Activated CD8-positive, alpha-beta memory T cell treated with anti-CD3 and anti-CD28 coated beads, Interleukin-2, amount 50 U/mL, for 48 hours (primary cell): ENCODE measurements around the gene ZGPAT.
A peak's percentile ranks its signal among the peaks of the same experiment; 100 is the strongest.

ENCODE experiments used
- DNase-seq: peaks from one replicate; pipeline ENCODE4 v3.0.0-alpha.2; 2020

The ZGPAT gene

GRCh38 chr20:63745424-63745805 lies 37.6 kb downstream of the ZGPAT start:
- no peak for DNase-seq

- DNase-seq = no peak
Measured at GRCh38 chr20:63745961-63746731, 38.3 kb downstream of the ZGPAT start.

DNA sequence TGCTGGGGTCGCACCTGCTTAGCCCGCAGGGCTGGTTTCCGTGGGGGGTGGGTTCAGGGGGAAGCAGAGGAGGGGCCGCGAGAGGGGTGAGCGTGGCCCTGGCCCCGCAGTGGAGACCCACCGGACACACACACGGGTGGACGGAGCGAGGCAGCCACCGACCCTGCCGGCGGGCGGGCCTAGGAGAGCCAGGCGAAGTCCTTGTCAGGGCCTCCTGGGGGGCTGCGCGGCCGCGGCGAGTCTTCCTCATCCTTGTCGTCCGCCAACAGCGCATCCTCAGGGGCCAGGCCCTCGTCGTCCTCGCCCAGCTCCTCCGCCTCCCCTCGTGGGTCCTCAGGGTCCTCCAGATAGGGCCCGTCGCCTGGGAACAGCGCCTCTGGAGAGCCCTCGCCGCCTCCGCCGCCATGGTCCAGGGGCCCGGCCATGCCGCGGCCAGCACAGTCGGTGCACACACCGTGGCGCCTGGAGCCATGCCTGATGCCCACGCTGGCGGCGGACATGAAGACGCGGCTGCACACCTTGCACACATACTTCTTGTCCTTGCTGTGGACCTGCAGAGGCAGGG lies 39.0 kb downstream of the ZGPAT start:
- no peak for DNase-seq

- no peak for DNase-seq
Measured at GRCh38 chr20:63747622-63748069, 39.8 kb downstream of the ZGPAT start.

GRCh38 chr20:63748070-63748933 lies 40.5 kb downstream of the ZGPAT start:
- DNase-seq = no peak

DNA sequence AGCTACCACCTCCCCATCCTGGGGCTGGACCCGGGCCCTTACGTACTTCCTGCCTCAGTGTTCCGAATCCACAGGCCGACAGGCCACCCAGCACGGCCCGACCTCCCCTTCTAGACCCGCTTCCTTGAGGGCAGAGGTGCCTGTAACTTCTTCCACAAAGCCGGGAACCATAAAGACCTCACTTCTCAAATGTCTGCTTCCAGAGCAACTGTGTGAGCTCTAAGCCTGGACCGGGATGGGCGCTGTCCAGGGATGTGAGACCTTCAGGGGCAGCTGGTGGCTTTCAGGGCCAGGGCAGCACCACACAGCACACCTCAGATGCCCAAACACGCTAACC lies 41.1 kb downstream of the ZGPAT start:
- no peak for DNase-seq

DNA sequence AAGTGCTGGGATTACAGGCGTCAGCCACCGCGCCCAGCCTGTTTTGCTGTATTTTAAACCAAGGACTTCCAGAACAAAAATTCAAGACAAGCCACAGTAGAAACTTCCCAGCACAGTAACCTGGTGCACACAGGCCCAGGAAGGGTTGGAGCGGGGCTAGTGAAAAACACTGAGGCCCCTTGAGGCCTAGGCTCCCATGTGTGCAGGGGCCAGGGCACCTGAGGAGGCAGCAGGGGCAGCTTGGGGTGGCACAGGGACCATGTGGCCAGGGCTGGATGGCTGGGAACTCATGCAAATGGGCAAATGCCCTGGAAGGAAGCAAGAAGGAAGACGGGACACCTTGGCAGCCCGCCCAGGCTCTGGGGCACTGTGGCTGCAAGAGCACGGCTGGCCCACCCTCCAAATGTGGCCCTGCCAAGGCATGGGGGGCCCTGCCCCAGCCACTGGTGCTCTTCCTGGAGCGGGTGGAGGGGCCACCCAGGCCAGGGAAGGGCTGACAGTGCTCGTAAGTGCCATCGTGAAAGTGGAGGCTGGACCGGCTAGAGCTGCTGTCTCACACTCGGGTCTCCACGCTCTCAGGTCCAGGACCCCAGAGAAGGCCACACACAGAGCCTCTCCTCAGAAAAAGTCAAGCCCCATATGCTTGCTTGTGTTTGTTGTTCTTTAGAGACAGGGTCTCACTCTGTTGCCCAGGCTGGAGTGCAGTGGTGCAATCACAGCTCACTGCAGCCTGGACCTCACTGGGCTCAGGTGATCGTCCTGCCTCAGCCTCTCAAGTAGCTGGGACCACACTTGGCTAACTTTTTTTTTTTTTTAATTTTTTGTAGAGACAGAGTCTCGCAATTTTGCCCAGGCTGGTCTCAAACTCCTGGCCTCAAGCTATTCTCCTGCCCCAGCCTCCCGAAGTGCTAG lies 42.0 kb downstream of the ZGPAT start:
- no peak for DNase-seq

- DNase-seq = peak; percentile 81
Measured at GRCh38 chr20:63750807-63751470, 43.1 kb downstream of the ZGPAT start.

DNA sequence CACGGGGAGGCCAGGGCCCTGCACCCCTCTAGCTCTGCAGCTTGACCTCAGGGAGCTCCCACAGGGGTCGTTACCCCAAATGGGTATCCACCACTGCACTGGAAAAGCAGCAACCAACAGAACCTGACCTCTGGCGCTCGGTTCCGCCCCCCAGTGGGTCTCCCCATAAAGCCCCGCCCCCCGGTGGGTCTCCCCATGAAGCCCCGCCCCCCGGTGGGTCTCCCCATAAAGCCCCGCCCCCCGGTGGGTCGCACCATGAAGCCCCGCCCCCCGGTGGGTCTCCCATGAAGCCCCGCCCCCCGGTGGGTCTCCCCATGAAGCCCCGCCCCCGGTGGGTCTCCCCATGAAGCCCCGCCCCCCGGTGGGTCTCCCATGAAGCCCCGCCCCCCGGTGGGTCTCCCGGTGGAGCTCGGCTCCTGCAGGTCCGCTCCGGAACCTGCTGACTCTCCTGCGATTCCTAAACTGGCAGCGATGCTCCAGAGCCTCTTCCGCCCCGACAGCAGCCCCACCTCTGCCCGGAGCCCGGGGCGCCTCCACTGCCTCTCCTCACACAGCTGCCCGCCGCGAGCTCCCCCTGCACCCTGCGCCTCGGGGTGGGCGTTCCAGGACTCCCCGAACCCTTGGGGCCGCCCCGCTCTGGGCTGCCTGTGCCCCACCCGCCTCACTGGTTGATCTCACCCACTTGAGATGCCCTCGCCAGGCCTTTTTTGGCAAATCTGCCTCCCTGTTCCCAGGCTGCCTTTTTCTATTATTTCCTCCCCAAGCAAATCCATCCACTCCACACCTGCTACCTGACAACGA lies 43.8 kb downstream of the ZGPAT start:
- DNase-seq = no peak

- DNase-seq = no peak
Measured at GRCh38 chr20:63752411-63753101, 44.7 kb downstream of the ZGPAT start.

GRCh38 chr20:63753381-63753780 lies 45.5 kb downstream of the ZGPAT start:
- DNase-seq = no peak

DNA sequence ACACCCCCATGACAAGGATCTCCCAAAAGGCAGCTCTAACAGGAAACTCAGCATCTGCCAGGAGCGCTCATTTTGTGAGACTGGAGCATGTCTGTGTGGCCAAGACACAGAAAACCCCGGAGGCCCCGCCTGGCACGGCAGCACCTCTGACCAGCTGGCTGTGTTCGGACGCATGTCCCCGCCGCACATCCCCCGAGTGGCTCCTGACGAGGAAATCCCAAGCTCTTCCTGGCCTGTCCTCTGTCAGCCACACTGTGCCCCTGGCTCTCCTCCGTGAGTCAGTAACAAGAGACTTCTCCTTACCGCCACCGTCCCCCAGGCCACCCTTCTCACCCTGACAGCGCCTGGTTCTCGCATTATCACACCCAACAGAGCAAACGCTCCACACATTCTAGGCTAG lies 46.2 kb downstream of the ZGPAT start:
- DNase-seq = no peak

GRCh38 chr20:63755933-63756647 lies 48.3 kb downstream of the ZGPAT start:
- DNase-seq = no peak

DNA sequence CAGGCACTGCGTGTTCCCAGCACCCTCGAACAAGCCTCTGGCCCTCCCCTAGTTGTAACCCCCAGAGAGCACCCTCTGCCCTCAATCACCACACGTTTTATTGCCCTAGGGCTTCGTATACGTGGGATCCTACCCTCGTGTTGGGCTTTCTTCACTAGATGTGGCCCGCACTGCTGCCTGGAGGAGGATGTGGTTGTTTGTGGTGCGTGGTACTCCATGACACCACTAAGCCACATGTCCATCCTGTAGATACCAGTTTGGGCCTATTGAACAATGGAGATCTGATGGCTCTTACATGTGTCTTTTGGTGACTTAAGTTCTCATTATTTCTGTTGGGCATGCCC lies 48.8 kb downstream of the ZGPAT start:
- DNase-seq = no peak

DNA sequence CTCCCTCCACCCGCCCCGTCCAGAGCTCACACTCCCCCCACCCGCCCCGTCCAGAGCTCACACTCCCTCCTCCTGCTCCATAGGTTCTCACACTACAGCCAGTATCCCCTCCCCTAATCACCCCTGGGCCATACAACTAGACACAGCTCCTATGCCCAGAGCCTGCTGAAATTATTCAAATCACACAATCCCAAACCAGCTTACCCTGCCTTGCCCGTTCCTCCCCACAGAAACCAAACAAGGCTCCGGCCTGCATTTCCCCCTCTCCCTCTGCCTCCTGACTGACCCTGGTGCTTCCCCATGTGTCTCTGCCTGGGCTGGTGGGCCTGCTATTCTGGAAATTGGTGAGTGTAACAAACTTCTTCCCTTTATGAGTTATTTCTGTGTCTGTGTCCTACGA lies 50.3 kb downstream of the ZGPAT start:
- DNase-seq = no peak

DNA sequence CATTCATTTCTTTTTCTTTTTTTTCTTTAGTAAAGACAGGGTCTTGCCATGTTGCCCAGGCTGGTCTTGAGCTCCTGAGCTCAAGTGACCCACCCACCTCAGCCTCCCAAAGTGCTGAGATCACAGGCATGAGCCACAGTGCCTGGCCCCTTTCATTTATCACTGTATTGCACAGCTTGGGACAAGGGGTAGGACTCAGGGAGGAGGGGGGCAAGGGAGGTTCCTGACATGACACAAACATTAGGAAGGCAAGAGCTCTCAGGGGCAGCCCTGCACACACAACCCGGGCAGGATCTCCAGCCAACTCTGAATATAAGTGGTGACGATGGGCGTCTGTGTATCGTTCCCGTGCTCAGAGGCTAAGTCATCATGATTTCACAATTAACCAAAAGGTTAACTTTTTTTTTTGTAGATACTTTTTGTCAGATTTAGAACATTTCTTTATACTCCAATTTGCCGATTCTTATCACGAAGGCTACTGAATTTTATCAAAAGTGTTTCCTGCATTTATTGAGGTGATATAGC lies 51.6 kb downstream of the ZGPAT start:
- no peak for DNase-seq

- no peak for DNase-seq
Measured at GRCh38 chr20:63765082-63765873, 57.4 kb downstream of the ZGPAT start.

DNA sequence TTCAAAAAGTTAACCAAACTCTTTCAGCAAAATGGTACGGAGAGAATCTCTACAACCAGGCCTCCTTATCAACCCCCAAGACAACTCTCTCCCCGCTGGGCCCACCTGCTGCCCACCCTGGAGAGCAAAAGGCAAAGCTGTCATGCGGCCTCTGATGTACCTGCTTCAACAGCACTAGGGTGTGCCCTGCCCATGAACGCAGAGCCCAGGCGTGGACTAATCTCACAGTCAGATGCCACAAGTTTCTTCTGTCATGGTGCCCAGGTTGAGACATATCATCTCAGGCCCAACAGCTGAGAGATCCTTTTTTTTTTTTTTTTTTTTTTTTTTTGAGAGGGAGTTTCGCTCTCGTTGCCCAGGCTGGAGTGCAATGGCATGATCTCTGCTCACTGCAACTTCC lies 58.1 kb downstream of the ZGPAT start:
- DNase-seq = no peak
